HG03095 (cell line): Measurements from ENCODE around the gene UNC50.
"Not testable (repeated sequence)": the region's sequence is repeated elsewhere in the genome, so short reads cannot be mapped to it uniquely, and the experiment has no call there.

Experiments
- ATAC-seq: cut with Tn5 transposase; IDR thresholded peaks from one replicate; pipeline ENCODE4 v1.9.1; 2021; ENCODE audit warnings: moderate library complexity; ENCODE audit not compliant: unreplicated experiment

The UNC50 gene

GRCh38 chr2:98576666-98577312 lies 31.6 kb upstream of the UNC50 start:
- no peak for ATAC-seq

GRCh38 chr2:98577313-98577712 lies 31.1 kb upstream of the UNC50 start:
- no peak for ATAC-seq

- no peak for ATAC-seq
These were observed 30.2 kb upstream of the UNC50 start for GRCh38 chr2:98578231-98578630.

- no peak for ATAC-seq
These were observed 28.5 kb upstream of the UNC50 start for GRCh38 chr2:98579926-98580325.

GRCh38 chr2:98580656-98581284 lies 27.6 kb upstream of the UNC50 start:
- ATAC-seq = no peak

- no peak for ATAC-seq
These were observed 25.9 kb upstream of the UNC50 start for GRCh38 chr2:98582523-98582922.

- no peak for ATAC-seq
These were observed 25.1 kb upstream of the UNC50 start for GRCh38 chr2:98583276-98583675.

- no peak for ATAC-seq
These were observed 24.4 kb upstream of the UNC50 start for GRCh38 chr2:98583816-98584618.

- no peak for ATAC-seq
These were observed 23.0 kb upstream of the UNC50 start for GRCh38 chr2:98585386-98585785.

GRCh38 chr2:98586551-98587140 lies 21.7 kb upstream of the UNC50 start:
- ATAC-seq = no peak

- ATAC-seq = no peak
These were observed 19.4 kb upstream of the UNC50 start for GRCh38 chr2:98588880-98589431.

GRCh38 chr2:98589489-98589888 lies 18.9 kb upstream of the UNC50 start:
- ATAC-seq = no peak

- ATAC-seq = no peak
These were observed 15.8 kb upstream of the UNC50 start for GRCh38 chr2:98592565-98592964.

GRCh38 chr2:98594665-98595064 lies 13.7 kb upstream of the UNC50 start:
- not testable (repeated sequence) for ATAC-seq

- no peak for ATAC-seq
These were observed 9.5 kb upstream of the UNC50 start for GRCh38 chr2:98598781-98599428.

- ATAC-seq = no peak
These were observed 6.8 kb upstream of the UNC50 start for GRCh38 chr2:98601532-98602132.

GRCh38 chr2:98604547-98604946 lies 3.8 kb upstream of the UNC50 start:
- ATAC-seq = no peak

- no peak for ATAC-seq
These were observed 3.3 kb upstream of the UNC50 start for GRCh38 chr2:98605076-98605475.

- no peak for ATAC-seq
These were observed 2.0 kb upstream of the UNC50 start for GRCh38 chr2:98606431-98606830.

GRCh38 chr2:98607104-98607503 lies 1.3 kb upstream of the UNC50 start:
- no peak for ATAC-seq

GRCh38 chr2:98607741-98608115 lies 661 bp upstream of the UNC50 start:
- ATAC-seq = no peak
